ENCODE measurements around the gene KLHL1.

The KLHL1 gene

DNA sequence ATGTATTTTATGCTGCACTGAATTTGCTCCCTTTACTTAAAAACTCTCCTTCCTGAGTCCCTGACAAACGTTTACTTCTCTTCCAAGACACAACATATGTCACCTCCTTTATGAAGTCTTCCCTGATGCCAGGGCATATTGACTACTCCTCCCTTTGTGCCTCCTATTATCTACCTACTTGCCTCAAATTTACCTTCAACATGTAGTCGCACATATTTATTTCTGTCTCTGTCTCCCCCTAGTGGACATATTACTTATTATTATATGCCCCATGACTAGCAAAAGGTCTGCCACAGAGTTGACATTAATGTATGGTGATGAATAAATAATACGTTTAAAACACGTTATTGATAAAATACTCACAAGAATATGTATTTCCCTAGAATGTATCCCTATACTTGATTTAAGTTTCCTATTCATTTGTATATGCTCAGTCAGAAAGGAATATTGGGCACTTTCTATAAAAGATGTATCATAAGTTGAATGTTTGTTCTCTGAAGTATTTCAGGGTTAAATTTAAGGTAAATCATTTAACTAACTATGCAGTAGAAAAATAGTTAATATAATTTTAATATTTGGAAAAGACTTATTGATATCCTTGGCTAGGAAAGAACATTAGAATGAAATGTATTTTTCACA is 250.9 kb downstream of the KLHL1 start:
- peak; percentile 4 for DNase-seq

DNA sequence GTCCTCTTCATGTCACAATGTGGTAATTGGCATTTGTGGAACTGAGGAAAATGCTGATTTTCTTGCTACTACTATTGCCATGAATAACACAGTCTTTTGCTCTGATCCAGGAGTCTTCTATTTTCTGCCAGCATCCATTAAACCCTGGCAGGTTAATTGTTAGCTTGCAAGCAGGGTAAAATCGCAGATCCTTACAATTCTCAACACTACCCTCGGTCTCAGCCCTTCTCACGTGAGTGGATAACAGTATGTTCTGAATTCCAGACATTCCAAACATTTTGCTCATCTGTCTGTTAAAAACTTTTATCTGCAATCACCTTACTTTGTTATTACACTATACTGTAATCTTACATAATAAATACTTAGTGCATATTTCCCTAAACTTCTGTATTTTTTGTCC is 251.9 kb downstream of the KLHL1 start:
- DNase-seq: no peak

DNA sequence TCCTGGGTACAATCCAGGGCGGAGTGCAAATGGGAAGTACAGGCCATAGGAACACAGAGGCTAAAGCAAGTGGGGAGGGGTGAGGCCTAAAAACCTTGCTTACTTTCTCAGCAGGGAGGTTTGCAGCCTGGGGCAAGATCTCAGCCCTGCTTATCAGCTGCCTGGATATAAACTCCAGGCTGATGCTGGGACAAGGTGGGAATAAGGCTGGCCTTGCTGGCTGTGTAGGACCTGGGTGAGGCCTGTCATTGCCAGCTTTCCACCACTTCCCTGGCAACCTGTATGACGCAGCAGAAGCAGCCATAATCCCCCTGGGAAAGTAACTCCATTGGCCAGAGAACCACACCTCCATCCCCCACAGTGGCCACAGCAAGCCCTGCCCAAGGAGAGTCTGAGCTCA is 279.7 kb downstream of the KLHL1 start:
- no peak for DNase-seq

DNA sequence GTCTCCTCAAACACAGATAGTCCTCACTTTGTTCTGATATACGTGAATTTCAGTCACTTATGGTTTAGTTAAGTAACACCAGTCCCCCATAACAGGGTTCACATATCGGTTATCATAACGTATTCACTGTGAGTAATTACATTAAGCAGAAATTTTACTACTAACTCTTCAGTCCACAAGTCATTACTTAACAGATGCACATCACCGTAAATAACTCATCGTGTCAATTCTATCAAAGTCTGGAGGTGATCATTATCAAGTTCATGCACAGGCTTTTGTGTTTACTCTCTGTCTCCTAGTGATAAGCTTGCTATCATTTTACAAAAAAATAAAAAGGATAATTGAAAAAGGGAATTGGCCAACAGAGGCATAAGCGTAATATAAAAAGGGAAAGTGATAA is 288.1 kb downstream of the KLHL1 start:
- no peak for DNase-seq

DNA sequence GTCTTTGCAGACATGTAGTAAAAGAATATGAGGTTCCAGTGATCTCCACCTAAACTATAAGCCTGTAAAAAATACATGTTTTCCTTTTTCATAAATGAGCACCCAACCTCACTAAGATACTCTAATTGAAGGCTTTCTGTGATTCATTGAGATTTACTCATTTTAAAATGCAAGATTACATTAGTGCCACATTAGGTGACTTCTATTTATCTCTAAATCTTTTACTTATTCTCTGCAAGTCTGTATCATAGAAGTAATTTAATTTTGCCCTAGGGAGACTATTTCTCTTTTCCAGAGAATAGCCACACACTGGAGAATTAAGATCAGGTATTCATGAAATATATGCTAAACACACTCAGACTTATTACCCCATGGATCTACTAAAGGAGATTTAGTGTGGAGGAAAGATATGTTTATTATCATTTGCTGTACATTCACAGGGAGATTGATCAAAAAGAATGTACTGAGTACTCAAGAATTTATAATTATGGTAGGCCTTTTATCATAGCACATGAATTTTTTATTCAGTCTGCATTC is 290.9 kb downstream of the KLHL1 start:
- DNase-seq: no peak

DNA sequence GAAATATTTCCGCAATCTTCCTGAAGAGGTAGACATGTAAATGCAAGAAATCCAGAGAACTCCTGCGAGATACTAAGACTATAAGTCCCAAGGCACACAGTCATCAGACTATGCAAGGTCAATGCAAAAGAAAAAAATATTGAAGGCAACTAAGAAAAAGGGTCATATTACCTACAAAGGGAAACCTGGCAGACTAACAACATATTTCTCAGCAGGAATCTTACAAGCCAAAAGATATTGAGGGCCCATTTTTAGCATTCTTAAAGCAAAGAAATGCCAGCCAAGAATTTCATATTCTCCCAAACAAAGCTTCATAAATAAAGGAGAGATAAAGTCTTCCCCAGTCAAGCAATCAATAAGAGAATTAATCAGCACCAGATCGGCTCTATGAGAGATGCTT is 299.1 kb downstream of the KLHL1 start:
- no peak for DNase-seq

DNA sequence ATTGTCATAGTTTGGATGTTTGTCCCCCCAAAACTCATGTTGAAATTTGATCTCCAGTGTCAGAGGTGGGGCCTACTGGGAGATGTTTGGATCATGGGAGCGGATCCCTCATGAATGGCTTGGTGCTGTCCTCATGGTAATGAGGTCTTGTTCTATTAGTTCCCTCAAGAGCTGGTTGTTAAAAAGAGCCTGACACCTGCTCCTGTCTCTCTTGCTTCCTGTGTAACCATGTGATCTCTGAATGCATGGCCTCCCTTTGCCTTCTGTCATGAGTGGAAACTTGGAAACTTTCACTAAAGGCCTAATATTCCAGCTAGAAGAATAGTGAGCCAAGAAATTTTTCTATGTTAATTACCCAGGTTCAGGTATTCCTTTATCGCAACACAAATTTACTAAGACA is 312.0 kb downstream of the KLHL1 start:
- no peak for DNase-seq

DNA sequence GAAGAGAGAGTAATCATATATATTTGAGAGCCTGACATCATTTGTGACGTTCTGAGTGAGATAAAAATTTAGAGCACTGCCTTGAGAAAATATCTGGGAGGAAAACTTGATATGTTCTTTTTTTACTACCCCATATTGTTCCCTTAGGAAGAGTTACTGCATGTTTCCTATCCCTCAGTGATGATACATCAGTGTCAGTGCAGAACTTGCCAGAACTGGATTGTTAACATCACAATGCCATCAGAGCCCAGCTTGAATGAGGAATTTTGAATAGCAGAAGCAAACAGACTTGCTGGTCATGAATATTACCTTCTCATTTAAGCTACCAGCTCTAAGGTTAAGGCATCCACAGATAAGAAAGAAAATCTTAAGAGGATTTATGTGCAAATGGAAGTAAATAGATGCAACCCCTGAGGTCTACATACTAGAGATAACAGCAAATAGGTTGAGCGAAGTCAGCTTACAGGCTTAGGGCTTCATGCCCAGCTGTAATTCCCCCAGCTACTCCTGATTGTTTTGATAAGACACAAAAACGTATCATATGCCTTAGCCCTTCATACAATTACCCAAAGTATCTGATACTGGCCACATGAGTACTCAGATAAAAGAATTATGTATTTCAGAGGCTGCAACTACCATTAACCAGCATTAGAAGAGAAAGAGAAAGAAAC is 314.3 kb downstream of the KLHL1 start:
- DNase-seq: no peak

DNA sequence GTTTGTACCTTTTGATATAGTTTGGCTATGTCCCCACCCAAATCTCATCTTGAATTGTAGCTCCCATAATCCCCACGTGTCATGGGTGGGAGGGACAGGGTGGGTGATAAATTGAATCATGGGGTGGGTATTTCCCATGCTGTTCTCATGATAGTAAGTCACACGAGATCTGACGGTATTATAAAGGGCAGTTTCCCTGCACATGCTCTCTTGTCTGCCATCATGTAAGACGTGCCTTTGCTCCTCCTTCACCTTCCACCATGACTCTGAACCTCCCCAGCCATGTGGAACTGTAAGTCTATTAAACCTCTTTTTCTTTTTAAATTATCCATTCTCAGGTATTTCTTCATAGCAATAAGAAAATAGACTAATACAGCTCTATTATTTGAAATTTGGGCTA is 331.3 kb downstream of the KLHL1 start:
- DNase-seq: no peak

DNA sequence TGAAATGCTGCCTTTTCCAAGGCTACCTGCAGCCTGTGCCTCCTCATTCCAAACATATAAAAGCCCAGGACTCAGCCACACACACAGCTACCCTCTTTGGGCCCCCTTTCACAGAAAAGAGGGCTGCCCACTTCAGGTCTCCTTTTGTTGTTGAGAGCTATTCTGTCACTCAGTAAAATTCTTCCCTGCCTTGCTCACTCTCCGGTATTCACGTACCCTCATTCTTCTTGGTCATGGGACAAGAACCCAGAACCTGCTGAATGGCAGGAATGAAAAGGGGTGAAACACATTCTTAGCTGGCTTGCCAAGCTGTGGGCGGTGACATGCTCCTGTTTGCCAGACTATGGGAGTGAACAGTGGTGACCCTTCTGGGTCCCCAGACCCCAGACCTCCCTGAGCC is 338.6 kb downstream of the KLHL1 start:
- no peak for DNase-seq

DNA sequence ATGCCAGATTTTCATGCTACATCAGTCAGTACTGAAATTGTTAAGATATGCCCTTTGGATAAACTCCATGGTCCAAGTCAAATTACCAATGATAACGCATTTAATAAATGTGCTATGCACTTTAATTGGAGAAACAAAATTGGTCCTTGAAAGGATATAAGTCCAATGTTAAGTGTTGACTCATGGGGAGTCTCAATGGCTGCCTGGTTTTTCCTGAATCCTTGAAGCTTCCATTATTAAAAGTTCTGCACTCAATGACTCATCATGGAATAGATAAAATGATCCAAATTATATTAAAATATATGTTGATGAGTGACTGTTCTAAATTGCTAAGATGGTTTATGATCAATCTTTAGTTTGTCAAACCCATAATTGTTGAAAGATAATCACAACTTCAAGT is 346.7 kb downstream of the KLHL1 start:
- no peak for DNase-seq

DNA sequence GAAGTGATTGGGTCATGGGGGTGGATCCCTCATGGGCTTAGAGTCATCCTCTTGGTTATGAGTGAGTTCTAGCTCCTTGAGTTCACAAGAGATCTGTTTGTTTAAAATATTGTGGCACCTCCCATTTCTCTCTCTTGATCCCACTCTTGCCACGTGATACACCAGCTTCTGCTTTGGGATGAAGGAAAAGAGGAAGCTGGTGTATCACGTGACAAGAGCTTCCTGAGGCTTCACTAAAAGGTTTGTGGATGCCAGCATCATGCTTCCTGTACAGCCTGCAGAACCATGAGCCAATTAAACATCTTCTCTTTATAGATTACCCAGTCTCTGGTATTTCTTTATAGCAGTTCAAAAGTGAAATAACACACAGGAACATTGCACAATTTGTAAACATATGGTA is 353.2 kb downstream of the KLHL1 start:
- DNase-seq: no peak

DNA sequence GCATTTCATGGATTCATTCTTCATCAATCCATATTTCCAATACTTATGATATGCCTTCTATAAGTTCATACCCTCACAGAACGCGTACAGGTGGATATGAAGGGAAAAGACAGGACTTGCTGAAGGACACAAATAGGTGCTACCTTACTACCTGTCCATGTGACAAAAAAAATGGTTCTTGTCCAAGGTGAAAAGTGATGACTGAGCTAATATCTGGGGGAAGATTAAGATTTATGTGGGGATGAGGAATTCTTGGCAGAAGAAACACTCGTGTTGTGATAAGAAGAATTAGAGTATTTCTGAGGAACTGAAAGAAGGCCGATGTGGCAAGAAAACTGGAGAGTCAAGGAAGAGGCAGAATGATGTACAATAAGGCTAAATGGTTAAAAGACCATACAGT is 357.0 kb downstream of the KLHL1 start:
- DNase-seq: no peak

DNA sequence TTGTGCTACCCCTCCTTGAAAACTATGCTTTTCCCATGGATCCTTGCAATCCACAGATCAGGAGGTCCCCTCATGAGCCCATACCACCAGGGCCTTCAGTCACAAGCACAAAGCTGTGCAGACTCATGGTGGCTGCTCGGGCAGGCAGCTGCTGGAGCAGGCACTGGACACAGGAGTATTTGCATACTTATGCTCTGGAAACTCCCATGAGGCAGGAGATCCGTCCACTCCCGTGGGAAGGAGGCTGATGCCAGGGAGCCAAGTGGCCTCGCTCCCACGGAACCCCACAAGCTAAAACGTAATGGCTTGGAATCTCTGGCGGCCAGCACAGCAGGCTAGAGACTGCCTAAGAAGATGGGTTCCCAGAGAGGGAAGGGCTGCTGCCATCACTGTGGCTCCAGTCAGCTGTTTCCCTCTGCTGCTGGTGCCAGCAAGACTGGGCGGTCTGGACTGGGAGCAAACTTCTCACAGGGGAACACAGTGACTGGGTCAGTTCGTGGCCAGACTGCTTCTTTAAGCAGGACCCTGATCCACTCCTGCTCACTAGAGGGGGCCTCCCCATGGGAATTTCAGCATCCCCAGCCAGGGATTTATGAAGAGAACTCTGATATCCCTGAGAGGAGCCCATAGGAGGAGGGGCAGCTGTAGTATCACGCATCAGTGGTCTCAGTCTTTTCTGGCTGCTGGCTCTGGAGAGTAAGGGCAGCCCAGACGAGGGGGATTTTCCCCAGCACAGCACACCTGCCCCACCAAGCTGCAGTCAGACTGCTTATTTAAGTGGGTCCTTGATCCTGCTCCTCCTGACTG is 370.9 kb downstream of the KLHL1 start:
- no peak for DNase-seq

DNA sequence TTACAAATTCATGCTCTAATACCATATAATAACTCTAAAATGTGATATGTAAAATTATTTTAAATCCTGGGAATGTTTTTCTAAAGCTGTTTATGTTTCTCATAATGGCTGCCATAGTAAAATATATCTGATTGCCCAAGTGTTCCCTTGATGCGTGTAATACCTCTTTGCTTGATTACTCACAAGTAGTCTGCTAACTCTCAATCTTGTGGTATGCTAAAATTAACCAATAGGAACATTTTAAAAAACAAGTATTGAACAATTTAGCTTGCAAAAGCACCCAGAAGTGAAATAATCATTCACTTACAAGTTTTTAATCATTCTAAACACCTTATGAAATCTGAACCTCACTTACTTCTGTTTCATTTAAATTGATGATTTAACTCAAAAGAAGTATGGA is 386.6 kb downstream of the KLHL1 start:
- DNase-seq: no peak

DNA sequence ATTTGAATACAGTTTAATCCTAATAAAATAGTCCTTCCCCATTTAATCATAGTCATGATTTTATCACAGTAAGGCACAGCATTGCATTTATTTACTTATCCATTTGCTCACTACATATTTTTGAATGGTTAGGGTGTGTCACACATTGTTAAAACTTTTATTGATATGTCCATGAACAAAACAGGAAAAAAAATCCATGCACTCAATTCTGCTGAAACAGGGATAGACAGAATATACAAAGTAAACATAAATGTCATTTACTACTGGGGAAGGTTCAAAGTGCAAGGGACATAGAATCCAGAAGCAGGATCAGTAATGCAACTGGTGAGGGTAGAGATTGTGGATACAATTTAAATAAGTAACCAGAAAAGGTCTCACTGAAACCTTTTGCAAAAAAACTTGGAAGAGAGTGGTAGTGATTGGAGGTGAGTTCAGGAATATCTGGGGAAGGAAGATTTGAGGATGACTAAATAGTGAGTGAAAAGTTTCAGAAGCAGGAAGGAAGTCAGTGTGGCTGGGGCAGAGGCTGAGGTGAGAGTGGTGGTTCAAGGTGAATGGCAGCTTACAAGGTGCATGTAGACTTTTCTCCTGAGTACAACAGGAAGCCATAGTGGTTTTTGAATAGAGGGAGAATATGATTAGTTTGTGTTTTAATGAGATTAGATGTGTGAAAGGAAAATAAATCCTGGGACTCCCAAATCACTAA is 387.8 kb downstream of the KLHL1 start:
- DNase-seq: no peak

DNA sequence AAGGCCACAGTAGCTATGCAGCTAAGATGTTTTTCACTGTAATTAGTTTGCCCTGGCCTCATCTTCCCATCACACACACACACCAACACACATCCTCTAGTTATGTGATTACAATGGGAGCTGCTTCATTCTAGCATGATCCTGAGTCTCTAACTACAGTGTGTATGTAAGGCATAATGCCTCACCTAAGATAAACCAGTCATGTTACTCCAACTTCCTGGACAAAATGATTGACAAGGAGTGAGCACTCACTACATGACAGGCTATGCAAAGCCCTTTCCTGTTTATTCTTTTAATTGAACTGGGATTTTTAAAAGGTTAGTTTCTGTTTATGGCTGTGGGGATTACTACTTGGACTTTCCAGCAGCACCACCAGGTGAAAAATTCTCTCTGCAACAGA is 401.4 kb downstream of the KLHL1 start:
- DNase-seq: no peak

DNA sequence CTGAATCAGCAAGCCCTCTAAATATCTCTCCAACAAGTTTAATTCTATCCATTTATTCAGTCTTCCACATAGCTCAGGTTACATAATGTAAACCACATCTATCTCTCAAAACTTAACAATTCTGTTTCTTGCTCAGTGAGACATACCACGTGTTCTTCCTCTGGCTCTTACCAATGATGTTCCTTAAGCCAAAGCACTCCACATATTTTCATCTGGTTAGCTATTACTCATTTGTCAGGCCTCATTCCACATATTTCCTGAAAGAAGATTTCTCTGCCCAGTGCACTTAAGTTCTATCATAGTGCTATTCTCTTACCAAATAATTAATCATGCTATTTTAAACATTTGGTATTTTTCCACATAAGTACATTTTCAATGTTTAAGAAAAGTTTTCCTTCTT is 403.9 kb downstream of the KLHL1 start:
- no peak for DNase-seq

DNA sequence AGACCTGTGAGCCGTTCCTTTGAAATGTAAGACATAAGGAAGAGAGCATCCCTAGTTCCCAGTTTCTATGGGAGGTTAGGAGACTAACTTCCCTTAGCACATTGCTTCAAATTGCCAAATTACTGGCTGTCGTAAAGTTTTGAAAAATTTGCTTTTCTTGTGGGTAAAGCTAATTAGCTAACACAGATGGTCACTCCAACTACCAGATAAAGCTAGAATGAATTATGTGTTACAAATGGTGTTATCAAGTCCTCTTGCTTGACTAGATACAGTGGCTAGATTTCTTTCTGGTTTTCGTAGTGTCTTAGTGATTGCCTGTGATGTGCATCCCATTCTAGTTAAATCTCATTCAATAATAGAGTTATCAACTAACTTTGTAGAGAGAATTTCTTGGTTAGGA is 417.3 kb downstream of the KLHL1 start:
- no peak for DNase-seq

DNA sequence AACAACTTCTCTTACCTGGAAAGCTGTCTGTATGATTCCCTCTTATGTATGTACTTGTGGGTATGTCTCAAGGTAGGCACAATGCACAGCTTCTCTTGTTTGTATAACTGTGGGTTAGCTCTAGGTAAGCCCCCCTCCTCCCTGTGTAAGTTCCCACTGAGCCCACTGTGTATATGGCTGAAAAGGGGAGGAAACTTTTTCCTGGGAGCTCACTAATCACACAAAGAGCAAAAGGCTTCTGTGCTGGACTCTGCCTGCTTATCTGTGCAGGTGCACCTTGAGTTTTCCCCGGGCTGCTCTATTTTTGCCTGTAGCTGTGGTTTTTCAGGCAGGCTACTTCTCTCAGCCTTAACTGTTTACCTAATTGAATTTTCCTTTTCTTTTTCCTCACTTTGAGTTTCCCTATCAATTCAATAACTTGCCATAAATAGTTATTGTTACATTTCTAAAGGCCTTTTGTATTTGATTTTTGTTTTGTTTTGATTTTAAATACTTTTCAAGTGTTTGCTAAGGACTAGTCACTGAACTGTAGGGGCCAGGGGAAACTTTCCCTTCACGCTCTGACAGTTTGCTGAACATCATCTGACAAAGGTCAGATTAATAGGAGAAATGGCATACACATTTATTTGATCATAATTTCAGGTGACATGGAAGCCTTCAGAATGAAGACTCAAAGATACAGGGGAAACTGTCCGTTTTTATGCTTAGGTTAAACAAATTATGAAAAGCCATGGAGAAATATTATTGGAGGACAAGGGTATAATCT is 424.1 kb downstream of the KLHL1 start:
- DNase-seq: no peak

DNA sequence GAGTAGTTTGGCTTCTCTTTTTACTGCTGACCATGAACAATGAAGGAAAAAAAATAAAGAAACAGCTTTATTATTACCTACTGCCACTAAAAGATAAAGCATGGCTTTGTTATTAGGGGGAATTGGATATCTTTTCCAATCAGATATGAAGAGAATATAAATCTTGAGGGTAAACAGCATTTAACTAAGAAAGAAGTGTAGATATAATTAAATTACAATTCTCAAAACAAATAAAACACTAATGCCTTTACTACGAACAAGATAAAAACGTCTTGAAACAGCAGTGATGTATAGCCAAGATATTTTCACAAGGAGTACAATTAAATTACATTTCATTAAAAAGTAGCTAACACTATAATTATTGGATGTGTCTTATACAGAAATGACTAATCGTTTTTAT is 426.5 kb downstream of the KLHL1 start:
- DNase-seq: no peak

DNA sequence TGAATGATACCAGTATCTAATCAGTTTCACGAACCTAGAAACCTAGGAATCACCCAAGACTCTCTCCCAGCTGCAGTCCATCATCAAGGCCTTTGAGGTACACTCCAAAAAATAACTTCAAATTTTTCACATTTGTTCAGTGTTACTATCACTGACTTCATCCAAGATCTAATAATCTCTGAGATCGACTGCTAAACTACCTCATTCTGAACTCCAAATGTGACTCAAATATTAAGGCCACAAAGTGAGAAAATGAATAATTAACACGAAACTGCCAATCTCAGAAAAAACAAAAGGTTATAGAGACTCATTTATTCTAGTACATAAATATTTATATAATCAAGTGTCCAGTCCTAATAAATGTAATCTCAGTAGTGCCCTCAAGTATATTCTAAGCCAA is 430.9 kb downstream of the KLHL1 start:
- no peak for DNase-seq

DNA sequence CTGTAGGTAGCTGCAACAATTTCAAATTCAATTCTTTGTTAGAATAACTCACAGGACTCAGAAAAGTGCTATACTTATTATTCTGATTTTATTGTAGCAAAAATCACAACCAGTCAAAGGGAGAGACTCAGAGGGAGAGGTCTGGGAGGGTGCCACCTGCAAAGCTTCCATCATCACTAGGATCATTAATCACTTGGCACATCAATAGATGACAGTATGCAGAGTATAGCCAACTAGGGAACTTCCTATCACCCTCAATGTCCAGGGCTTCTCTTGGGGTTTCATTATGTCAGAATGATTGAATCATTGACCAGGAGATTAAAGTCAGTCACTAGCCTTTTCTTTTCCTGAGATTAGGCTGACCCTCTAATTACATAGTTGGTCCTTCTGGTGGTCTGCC is 432.0 kb downstream of the KLHL1 start:
- no peak for DNase-seq

All from DMS 273 treated with DMSO at 0.1 percent for 48 hours (cell line).